SK-N-SH (cell line): ENCODE data around the gene CCDC54. TPM values are rescaled to one million over a fixed set of nuclear protein-coding genes. Genes with fewer than 3 reads are reported as not detected.

Source experiments
- CTCF ChIA-PET: fragments of 300-600, 350-600 bp; formaldehyde crosslinking; extraction: SDS; loops from one replicate; lab custom pipeline; 2021; lab: Yijun Ruan, JAX
- POLR2A ChIA-PET: fragments of 350-600 bp; sonication (Branson Sonifier 250); formaldehyde crosslinking; extraction: SDS; loops from one replicate; lab custom pipeline; 2020; ENCODE audit warnings: antibody characterized with exemption, inconsistent platforms; lab: Yijun Ruan, JAX
- DNase-seq: peaks from one replicate; pipeline ENCODE4 v3.0.0; 2012
- H2AFZ ChIP-seq: fragments of 200-600 bp; sonication (generic); 2 replicates; pipeline ENCODE4 v1.8.1; 2016; ENCODE audit warnings: antibody characterized with exemption, mild to moderate bottlenecking, low read depth
- H3F3A ChIP-seq: fragments of 200-600 bp; sonication (generic); replicated peaks from 2 replicates; pipeline ENCODE3; 2016; ENCODE audit warnings: antibody characterized with exemption, mild to moderate bottlenecking; ENCODE audit not compliant: insufficient read depth
- H3K27ac ChIP-seq, 2 experiments: fragments of 200-500 bp in 1 of 2; fragments of 200-600 bp in 1 of 2; sonication (Bioruptor generic) in 1 of 2; sonication (generic), shearing (Covaris generic) in 1 of 2; 2 replicates each; pipeline versions ENCODE4 v1.5.1 to v1.6.1; 2014 to 2016; ENCODE audit warnings: low read depth in 2 of 2, inconsistent platforms in 1 of 2, low read length in 1 of 2, mild to moderate bottlenecking in 1 of 2, mixed read lengths in 1 of 2
- H3K27me3 ChIP-seq: fragments of 200-600 bp; sonication (generic), shearing (Covaris generic); 2 replicates; pipeline ENCODE4 v1.6.1; 2016; ENCODE audit warnings: mixed run types; ENCODE audit not compliant: insufficient read depth
- H3K36me3 ChIP-seq, 2 experiments: fragments of 200-500 bp in 1 of 2; fragments of 200-600 bp in 1 of 2; sonication (Bioruptor generic) in 1 of 2; sonication (generic) in 1 of 2; replicated peaks in 1 of 2; 2 replicates each; pipeline versions ENCODE3 to v1.5.1; 2014 to 2016; ENCODE audit warnings: low read length in 1 of 2, mild to moderate bottlenecking in 1 of 2; ENCODE audit not compliant: insufficient read depth in 2 of 2, control insufficient read depth in 1 of 2
- H3K4me1 ChIP-seq, 2 experiments: fragments of 200-500 bp in 1 of 2; fragments of 200-600 bp in 1 of 2; sonication (Bioruptor generic) in 1 of 2; sonication (generic), shearing (Covaris generic) in 1 of 2; 2 replicates each; pipeline versions ENCODE4 v1.5.1 to v1.6.1; 2014 to 2016; ENCODE audit warnings: low read depth in 1 of 2, low read length in 1 of 2, mixed run types in 1 of 2; ENCODE audit not compliant: insufficient read depth in 2 of 2, control insufficient read depth in 1 of 2
- H3K4me2 ChIP-seq: fragments of 200-600 bp; sonication (generic), shearing (Covaris generic); 2 replicates; pipeline ENCODE4 v1.6.1; 2017; ENCODE audit warnings: mixed run types
- H3K4me3 ChIP-seq, 2 experiments: fragments of 200-500 bp in 1 of 2; fragments of 200-600 bp in 1 of 2; sonication (Bioruptor generic) in 1 of 2; sonication (generic), shearing (Covaris generic) in 1 of 2; 2 replicates each; pipeline versions ENCODE4 v1.5.1 to v1.8.1; 2014 to 2016; ENCODE audit warnings: low read depth in 2 of 2, inconsistent platforms in 1 of 2, low read length in 1 of 2, mild to moderate bottlenecking in 1 of 2, mixed read lengths in 1 of 2, moderate library complexity in 1 of 2
- H3K79me2 ChIP-seq: fragments of 200-600 bp; sonication (generic); 2 replicates; pipeline ENCODE4 v1.8.1; 2017; ENCODE audit warnings: mild to moderate bottlenecking; ENCODE audit not compliant: insufficient read depth
- H3K9ac ChIP-seq: fragments of 200-600 bp; sonication (generic); 2 replicates; pipeline ENCODE4 v1.6.1; 2017; ENCODE audit warnings: mixed run types
- H3K9me2 ChIP-seq: fragments of 200-600 bp; sonication (generic); 2 replicates; pipeline ENCODE4 v1.6.1; 2017; ENCODE audit warnings: mixed run types
- H3K9me3 ChIP-seq: fragments of 200-600 bp; sonication (generic); 2 replicates; pipeline ENCODE4 v1.6.1; 2017; ENCODE audit warnings: mixed run types, mild to moderate bottlenecking, moderate library complexity
- H4K20me1 ChIP-seq: fragments of 200-600 bp; sonication (generic); 2 replicates; pipeline ENCODE4 v1.6.1; 2017; ENCODE audit warnings: mild to moderate bottlenecking, mixed run types; ENCODE audit not compliant: insufficient read depth
- CHD2 ChIP-seq: fragments of 150-350 bp; IDR thresholded peaks from 2 replicates; pipeline ENCODE4 v1.6.1; 2018; ENCODE audit warnings: low read length; ENCODE audit not compliant: partially characterized antibody
- EP300 ChIP-seq, 2 experiments: IDR thresholded peaks; 2 replicates each; pipeline versions ENCODE4 v1.4.0 to v1.6.1; 2012; ENCODE audit warnings: borderline replicate concordance in 1 of 2, low read depth in 1 of 2, low read length in 1 of 2
- EZH2phosphoT487 ChIP-seq: fragments of 200-600 bp; sonication (generic); IDR thresholded peaks from 2 replicates; pipeline ENCODE4 v1.6.1; 2017; ENCODE audit warnings: low read depth, mixed run types, mild to moderate bottlenecking, antibody characterized with exemption, moderate library complexity, borderline replicate concordance
- FOXJ3 ChIP-seq: sonication (generic); formaldehyde crosslinking; IDR thresholded peaks from 2 replicates; pipeline ENCODE4 v1.5.1; 2020; ENCODE audit warnings: mild to moderate bottlenecking, missing genetic modification reagents
- FOXM1 ChIP-seq: IDR thresholded peaks from 2 replicates; pipeline ENCODE4 v1.4.0; 2012; ENCODE audit warnings: low read depth, mild to moderate bottlenecking
- NRF1 ChIP-seq: IDR thresholded peaks from 2 replicates; pipeline ENCODE4 v1.6.1; 2012; ENCODE audit warnings: low read depth, mild to moderate bottlenecking, low read length
- POLR2AphosphoS5 ChIP-seq: IDR thresholded peaks from 2 replicates; pipeline ENCODE4 v1.6.1; 2012; ENCODE audit warnings: low read depth, low read length
- RXRA ChIP-seq: IDR thresholded peaks from 2 replicates; pipeline ENCODE4 v1.4.0; 2012; ENCODE audit warnings: low read depth, mild to moderate bottlenecking, borderline replicate concordance
- SIN3A ChIP-seq: IDR thresholded peaks from 2 replicates; pipeline ENCODE4 v1.6.1; 2012; ENCODE audit warnings: low read depth, mild to moderate bottlenecking, low read length, moderate library complexity, borderline replicate concordance
- SMC3 ChIP-seq: IDR thresholded peaks from 2 replicates; pipeline ENCODE4 v1.6.1; 2012; ENCODE audit warnings: low read depth, low read length, improper control_type of control experiment
- TCF12 ChIP-seq: IDR thresholded peaks from 2 replicates; pipeline ENCODE4 v1.4.0; 2012
- YY1 ChIP-seq: IDR thresholded peaks from 2 replicates; pipeline ENCODE4 v1.4.0; 2012; ENCODE audit warnings: low read depth, mild to moderate bottlenecking
- WGBS: methylation state at CpG from one replicate; pipeline ENCODE4 v1.1.6; 2017; ENCODE audit warnings: low lambda C conversion rate; 5-methylcytosine and 5-hydroxymethylcytosine counted together
- polyA plus RNA-seq, 3 experiments: library from polyadenylated mRNA; depleted of rRNA; stranded (reverse); fragments of >200 nt; gene quantifications; 2 replicates each; pipeline ENCODE4 v1.2.3, GENCODE V29; 2012
- TF ChIP-seq, protein P1 (sequence below): IDR thresholded peaks from 2 replicates; pipeline ENCODE4 v1.4.0; 2012; ENCODE audit warnings: low read depth, borderline replicate concordance
- TF ChIP-seq, protein P2 (sequence below): IDR thresholded peaks from 2 replicates; pipeline ENCODE4; 2012
- TF ChIP-seq, protein P3 (sequence below): IDR thresholded peaks from 2 replicates; pipeline ENCODE4 v1.6.1; 2012; ENCODE audit warnings: mild to moderate bottlenecking, low read depth, low read length, moderate library complexity

The CCDC54 gene
- polyA plus RNA-seq, 1 of the 3 experiments (the other 2 are of a cell fraction), result not detected

DNA sequence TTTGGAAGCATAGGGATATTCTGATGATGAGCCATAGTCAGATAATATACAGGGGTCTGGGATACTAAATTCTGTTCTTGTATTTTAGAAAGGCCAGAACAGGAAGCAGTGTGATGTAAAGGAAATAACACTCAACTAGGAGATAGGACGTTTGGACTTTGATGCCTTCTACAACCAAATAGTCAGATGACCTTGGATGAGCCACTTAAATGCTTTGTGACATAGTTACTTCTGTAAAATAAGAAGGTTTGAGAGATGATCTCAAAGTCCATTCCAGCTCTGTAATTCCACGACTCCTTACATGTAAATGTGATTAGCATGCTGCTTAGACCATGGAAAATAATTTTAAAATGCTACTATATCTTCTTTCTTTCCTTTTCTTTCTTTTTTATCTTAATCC lies 29.5 kb upstream of the CCDC54 start:
- 51% methylated on average over 2 of the region's 2 CpGs for WGBS

More for the DNA sequence above, 29.5 kb upstream of the CCDC54 start:
- peaks cover 0 to 5% of the 10 kb centered on the region in 2 experiments; a peak in 2 of 4 replicates for H3K4me1 ChIP-seq
- no peaks in the 10 kb centered on the region for H3K36me3 ChIP-seq
- H3K79me2 ChIP-seq, result no peaks in the 10 kb centered on the region
- H3K4me2 ChIP-seq, result no peak overlapping the region
- H3K4me3 ChIP-seq, result no peak overlapping the region
- TF ChIP-seq, protein P1, sequence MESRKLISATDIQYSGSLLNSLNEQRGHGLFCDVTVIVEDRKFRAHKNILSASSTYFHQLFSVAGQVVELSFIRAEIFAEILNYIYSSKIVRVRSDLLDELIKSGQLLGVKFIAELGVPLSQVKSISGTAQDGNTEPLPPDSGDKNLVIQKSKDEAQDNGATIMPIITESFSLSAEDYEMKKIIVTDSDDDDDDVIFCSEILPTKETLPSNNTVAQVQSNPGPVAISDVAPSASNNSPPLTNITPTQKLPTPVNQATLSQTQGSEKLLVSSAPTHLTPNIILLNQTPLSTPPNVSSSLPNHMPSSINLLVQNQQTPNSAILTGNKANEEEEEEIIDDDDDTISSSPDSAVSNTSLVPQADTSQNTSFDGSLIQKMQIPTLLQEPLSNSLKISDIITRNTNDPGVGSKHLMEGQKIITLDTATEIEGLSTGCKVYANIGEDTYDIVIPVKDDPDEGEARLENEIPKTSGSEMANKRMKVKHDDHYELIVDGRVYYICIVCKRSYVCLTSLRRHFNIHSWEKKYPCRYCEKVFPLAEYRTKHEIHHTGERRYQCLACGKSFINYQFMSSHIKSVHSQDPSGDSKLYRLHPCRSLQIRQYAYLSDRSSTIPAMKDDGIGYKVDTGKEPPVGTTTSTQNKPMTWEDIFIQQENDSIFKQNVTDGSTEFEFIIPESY, result no peak
- TF ChIP-seq SMC3, result no peak
- TF ChIP-seq FOXJ3 (CRISPR knock-in tag), result no peak
- TF ChIP-seq, protein P2, sequence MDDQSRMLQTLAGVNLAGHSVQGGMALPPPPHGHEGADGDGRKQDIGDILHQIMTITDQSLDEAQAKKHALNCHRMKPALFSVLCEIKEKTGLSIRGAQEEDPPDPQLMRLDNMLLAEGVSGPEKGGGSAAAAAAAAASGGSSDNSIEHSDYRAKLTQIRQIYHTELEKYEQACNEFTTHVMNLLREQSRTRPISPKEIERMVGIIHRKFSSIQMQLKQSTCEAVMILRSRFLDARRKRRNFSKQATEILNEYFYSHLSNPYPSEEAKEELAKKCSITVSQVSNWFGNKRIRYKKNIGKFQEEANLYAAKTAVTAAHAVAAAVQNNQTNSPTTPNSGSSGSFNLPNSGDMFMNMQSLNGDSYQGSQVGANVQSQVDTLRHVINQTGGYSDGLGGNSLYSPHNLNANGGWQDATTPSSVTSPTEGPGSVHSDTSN, result no peak
- TF ChIP-seq NRF1, result no peak
- no peak for TF ChIP-seq EZH2phosphoT487
- no peak for TF ChIP-seq EP300 (IDR thresholded peaks at IDR 0.05; ENCODE audit: borderline replicate concordance in 1 of 2, low read depth in 1 of 2, low read length in 1 of 2)
- TF ChIP-seq POLR2AphosphoS5, result no peak
- TF ChIP-seq, protein P3, sequence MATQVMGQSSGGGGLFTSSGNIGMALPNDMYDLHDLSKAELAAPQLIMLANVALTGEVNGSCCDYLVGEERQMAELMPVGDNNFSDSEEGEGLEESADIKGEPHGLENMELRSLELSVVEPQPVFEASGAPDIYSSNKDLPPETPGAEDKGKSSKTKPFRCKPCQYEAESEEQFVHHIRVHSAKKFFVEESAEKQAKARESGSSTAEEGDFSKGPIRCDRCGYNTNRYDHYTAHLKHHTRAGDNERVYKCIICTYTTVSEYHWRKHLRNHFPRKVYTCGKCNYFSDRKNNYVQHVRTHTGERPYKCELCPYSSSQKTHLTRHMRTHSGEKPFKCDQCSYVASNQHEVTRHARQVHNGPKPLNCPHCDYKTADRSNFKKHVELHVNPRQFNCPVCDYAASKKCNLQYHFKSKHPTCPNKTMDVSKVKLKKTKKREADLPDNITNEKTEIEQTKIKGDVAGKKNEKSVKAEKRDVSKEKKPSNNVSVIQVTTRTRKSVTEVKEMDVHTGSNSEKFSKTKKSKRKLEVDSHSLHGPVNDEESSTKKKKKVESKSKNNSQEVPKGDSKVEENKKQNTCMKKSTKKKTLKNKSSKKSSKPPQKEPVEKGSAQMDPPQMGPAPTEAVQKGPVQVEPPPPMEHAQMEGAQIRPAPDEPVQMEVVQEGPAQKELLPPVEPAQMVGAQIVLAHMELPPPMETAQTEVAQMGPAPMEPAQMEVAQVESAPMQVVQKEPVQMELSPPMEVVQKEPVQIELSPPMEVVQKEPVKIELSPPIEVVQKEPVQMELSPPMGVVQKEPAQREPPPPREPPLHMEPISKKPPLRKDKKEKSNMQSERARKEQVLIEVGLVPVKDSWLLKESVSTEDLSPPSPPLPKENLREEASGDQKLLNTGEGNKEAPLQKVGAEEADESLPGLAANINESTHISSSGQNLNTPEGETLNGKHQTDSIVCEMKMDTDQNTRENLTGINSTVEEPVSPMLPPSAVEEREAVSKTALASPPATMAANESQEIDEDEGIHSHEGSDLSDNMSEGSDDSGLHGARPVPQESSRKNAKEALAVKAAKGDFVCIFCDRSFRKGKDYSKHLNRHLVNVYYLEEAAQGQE, result no peak
- no peak for TF ChIP-seq FOXM1
- TF ChIP-seq RXRA, result no peak
- TF ChIP-seq CHD2, result no peak
- TF ChIP-seq SIN3A, result no peak
- no peak for TF ChIP-seq YY1
- no peak for TF ChIP-seq TCF12
- no peak overlapping the region for H2AFZ ChIP-seq
- CTCF ChIA-PET, result interaction anchor here (0.6 to 1.6 kb wide), 6 partner anchors 8 to 1438 kb away, joined by 3 to 5 read pairs (median 3); no protein-coding TSS in a partner anchor
- POLR2A ChIA-PET, result no interaction called here
- no peak for DNase-seq
- no peaks in the 10 kb centered on the region for H3F3A ChIP-seq
- H3K9me3 ChIP-seq, result peaks cover 10% of the 10 kb centered on the region; the same call in 1 of the 2 replicates
- no peak overlapping the region for H3K9ac ChIP-seq
- H4K20me1 ChIP-seq, result no peaks in the 10 kb centered on the region
- no peak overlapping the region for H3K27ac ChIP-seq
- no peaks in the 10 kb centered on the region for H3K27me3 ChIP-seq
- no peaks in the 10 kb centered on the region for H3K9me2 ChIP-seq
